Measurements from ENCODE around the gene CASZ1. TPM values are rescaled to one million over a fixed set of nuclear protein-coding genes. Genes with fewer than 3 reads are reported as not detected.

CASZ1 gene
- polyA plus RNA-seq, 2 of the 4 experiments (the other 2 are of a cell fraction) = 0.52 to 1.2 TPM

- ATAC-seq (no peak), DNase-seq (ENCODE audit: low read depth in 1 of 2, low spot score in 1 of 2) (no peak), FAIRE-seq (no peak)
- Histone ChIP-seq H3K9me3 (no peaks in the 10 kb centered on the region), H3K4me1 (0 out of 3 replicates have a peak, but pooled peaks cover 4% of the 10 kb centered on the region), H3K4me2 (no peak overlapping the region), H3K27ac (no peak overlapping the region), H3K4me3 (no peak overlapping the region)
- WGBS (ENCODE audit: missing lambda C conversion rate) = 90% methylated on average over 7 of the region's 7 CpGs
- ChIA-PET CTCF (no interaction called here), POLR2A (interaction anchor here (0.5 kb wide), 1 partner anchor 66 kb away, joined by 3 read pairs; no protein-coding TSS in a partner anchor)
- TF ChIP-seq NPAS2 (CRISPR knock-in tag; IDR thresholded peaks at IDR 0.05; ENCODE audit: borderline replicate concordance) (no peak), SREBF2 (IDR thresholded peaks at IDR 0.05) (no peak), NR3C1 (IDR thresholded peaks at IDR 0.05) (no peak), GATA3 (IDR thresholded peaks at IDR 0.05; ENCODE audit: borderline replicate concordance) (no peak), MAFK (IDR thresholded peaks at IDR 0.05; ENCODE audit: partially characterized antibody) (no peak), HOXA7 (CRISPR knock-in tag; IDR thresholded peaks at IDR 0.05) (no peak), FOSL2 (IDR thresholded peaks at IDR 0.05) (no peak), FOSL2 (CRISPR knock-in tag; IDR thresholded peaks at IDR 0.05) (no peak), POLR2A (IDR thresholded peaks at IDR 0.05; ENCODE audit: low read length) (no peak), RCOR1 (IDR thresholded peaks at IDR 0.05; ENCODE audit: low read depth, low read length) (no peak), ATOH8 (CRISPR knock-in tag; IDR thresholded peaks at IDR 0.05; ENCODE audit: low read depth) (no peak), EHF (CRISPR knock-in tag; IDR thresholded peaks at IDR 0.05) (no peak), JUN (IDR thresholded peaks at IDR 0.05) (no peak), HOXB5 (CRISPR knock-in tag; IDR thresholded peaks at IDR 0.05) (no peak), ZC3H11A (IDR thresholded peaks at IDR 0.05) (no peak), KDM1A (IDR thresholded peaks at IDR 0.05; ENCODE audit: low read depth) (no peak)
Measured at GRCh38 chr1:10713614-10714013, 82.8 kb downstream of the CASZ1 start.

- no peak for DNase-seq (ENCODE audit: low read depth in 1 of 2, low spot score in 1 of 2)
- Histone ChIP-seq H3K4me2 (no peak overlapping the region), H3K27ac (no peak overlapping the region), H3K4me1 (0 out of 3 replicates have a peak, but pooled peaks cover 4% of the 10 kb centered on the region), H3K9me3 (no peaks in the 10 kb centered on the region), H3K4me3 (no peak overlapping the region)
- FAIRE-seq = no peak
- WGBS (ENCODE audit: missing lambda C conversion rate) = 79% methylated on average over 10 of the region's 25 CpGs
- TF ChIP-seq PHF8 (IDR thresholded peaks at IDR 0.05; ENCODE audit: borderline replicate concordance, low read depth) = no peak
- TF ChIP-seq HMGXB4 (CRISPR knock-in tag; IDR thresholded peaks at IDR 0.05; ENCODE audit: borderline replicate concordance) = no peak
- TF ChIP-seq NPAS2 (CRISPR knock-in tag; IDR thresholded peaks at IDR 0.05; ENCODE audit: borderline replicate concordance) = no peak
- no peak for TF ChIP-seq NR3C1 (IDR thresholded peaks at IDR 0.05)
- TF ChIP-seq FOSB (CRISPR knock-in tag; IDR thresholded peaks at IDR 0.05) = no peak
- TF ChIP-seq POLR2A (IDR thresholded peaks at IDR 0.05; ENCODE audit: low read length) = no peak
- TF ChIP-seq HES2 (IDR thresholded peaks at IDR 0.05) = no peak
- TF ChIP-seq CEBPB (IDR thresholded peaks at IDR 0.05) = no peak
- POLR2A ChIA-PET = no interaction called here
- CTCF ChIA-PET = no interaction called here
- ATAC-seq = no peak
Measured at GRCh38 chr1:10712568-10713362, 83.7 kb downstream of the CASZ1 start.

- no peak overlapping the region for H3K27ac ChIP-seq
- no peaks in the 10 kb centered on the region for H3K4me1 ChIP-seq
- no peak overlapping the region for H3K4me3 ChIP-seq
- 87% methylated on average over 4 of the region's 7 CpGs for WGBS (ENCODE audit: missing lambda C conversion rate)
- DNase-seq (ENCODE audit: low read depth in 1 of 2, low spot score in 1 of 2) (no peak), ATAC-seq (no peak), FAIRE-seq (no peak)
- CTCF ChIA-PET = interaction anchor here (1.0 kb wide), 1 partner anchor 9 kb away, joined by 3 read pairs; no protein-coding TSS in a partner anchor
- POLR2A ChIA-PET = no interaction called here
- H3K9me3 ChIP-seq = no peaks in the 10 kb centered on the region
- H3K4me2 ChIP-seq = no peak overlapping the region
- TF ChIP-seq RAD21 (conservative IDR thresholded peaks at IDR 0.05 in 1 of 2, IDR thresholded peaks at IDR 0.05 in 1 of 2) (no peak), SREBF2 (IDR thresholded peaks at IDR 0.05) (no peak), CBX2 (IDR thresholded peaks at IDR 0.05; ENCODE audit: borderline replicate concordance, low read depth) (no peak), HES2 (IDR thresholded peaks at IDR 0.05) (no peak), TP53 (CRISPR knock-in tag; IDR thresholded peaks at IDR 0.05) (no peak), EHMT2 (IDR thresholded peaks at IDR 0.05; ENCODE audit: low read depth) (no peak), CHD2 (IDR thresholded peaks at IDR 0.05; ENCODE audit: low read length, partially characterized antibody) (no peak), JUNB (IDR thresholded peaks at IDR 0.05) (no peak), ZFP36 (IDR thresholded peaks at IDR 0.05; ENCODE audit: borderline replicate concordance, partially characterized antibody) (no peak), RCOR1 (IDR thresholded peaks at IDR 0.05; ENCODE audit: low read depth, low read length) (no peak), ZC3H11A (IDR thresholded peaks at IDR 0.05) (no peak), CHD4 (IDR thresholded peaks at IDR 0.05; ENCODE audit: borderline replicate concordance) (no peak), KDM5A (IDR thresholded peaks at IDR 0.05) (no peak), RFX5 (IDR thresholded peaks at IDR 0.05) (no peak), HOXA7 (CRISPR knock-in tag; IDR thresholded peaks at IDR 0.05) (no peak), POLR2AphosphoS2 (conservative IDR thresholded peaks at IDR 0.05; ENCODE audit: low read length) (no peak), MYC (IDR thresholded peaks at IDR 0.05; ENCODE audit: borderline replicate concordance, low read length) (no peak)
Measured at GRCh38 chr1:10710489-10710888, 86.0 kb downstream of the CASZ1 start.
